HG03439 (cell line): ENCODE data around the gene RPL10A.

Experiments
- ATAC-seq: cut with Tn5 transposase; IDR thresholded peaks from one replicate; pipeline ENCODE4 v1.9.1; 2021; ENCODE audit warnings: mild to moderate bottlenecking, moderate library complexity; ENCODE audit not compliant: unreplicated experiment

RPL10A gene

DNA sequence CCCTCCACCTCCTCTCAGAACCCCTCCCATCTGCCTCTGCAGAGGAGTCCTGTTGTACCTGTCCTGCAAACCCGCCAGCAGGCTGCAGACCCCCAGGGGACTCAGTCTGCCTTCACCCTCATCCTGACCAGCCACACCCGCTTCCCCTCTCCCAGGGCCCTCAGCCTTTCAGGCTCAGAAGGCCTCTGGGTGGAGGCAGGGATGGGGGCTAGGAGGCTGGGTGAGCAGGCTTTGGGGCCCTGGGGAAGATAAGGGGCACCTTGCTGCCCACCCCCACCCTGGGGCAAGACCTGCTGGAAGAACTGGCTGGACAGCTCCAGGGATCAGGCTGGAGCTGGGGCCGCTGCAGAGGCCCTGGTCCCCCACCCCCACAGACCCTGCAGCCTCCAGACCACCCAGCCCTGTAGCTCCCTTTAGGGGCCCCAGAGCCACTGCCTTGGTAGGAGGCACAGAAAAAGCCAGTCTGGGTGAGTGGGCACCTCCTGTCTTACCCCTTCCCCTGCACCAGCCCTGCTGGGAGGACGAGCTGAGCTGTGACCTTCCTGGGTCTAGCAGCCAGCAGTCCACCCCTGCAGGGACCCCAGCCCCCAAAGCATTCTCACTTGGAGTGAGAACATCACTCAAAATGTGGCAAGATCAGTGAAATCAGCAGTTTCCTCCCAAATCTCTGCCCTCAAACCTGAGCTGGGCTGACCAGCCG is 23.5 kb downstream of the RPL10A start:
- no peak for ATAC-seq

DNA sequence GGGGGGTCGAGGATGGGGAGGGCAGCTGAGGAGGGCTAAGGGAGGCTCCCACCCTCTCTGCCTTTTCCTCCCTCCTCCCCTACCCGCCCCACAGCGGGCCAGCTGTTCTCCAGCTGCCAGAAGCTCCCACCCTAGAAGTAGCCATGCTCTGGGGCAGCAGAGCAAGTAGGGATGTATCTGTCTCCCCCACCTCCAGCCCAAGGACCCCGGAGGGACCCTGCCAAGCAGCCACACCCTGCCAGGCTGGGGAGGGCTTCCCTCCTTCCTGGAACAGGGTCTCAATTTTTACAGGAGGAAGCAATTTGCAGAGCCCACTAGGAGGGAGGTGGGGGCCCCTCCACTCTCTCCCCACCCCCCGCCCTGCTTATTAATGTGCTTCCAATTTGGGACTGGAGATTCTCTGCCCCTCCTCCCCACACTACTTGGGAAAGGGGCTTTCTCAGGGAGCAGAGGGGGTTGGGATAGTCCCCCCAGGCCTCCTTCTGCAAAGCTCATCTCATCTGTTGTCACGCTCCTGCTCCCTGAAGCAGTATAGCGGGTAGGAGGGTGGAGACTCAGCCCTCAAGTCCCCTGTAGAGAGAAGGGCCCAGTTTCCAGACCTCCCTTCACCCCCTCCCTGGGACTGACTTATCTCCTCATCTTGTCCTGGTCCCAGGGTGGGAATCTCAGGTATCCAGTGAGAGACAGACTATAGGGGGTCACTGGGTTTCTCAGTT is 24.2 kb downstream of the RPL10A start:
- no peak for ATAC-seq

DNA sequence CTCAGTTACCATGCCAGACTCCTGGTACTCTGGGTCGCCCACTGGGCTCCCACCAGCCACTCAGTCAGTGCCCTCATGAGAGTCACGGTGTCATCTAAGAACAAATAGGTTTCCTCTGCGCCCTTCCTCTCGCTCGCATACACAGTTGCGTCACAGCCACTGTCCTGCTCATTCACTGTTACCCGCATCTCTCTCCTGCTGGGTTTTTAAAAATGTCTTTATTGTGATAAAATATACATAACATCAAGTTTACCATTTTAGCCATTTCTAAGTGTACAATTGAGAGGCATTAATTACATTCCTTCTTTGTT is 24.7 kb downstream of the RPL10A start:
- no peak for ATAC-seq

DNA sequence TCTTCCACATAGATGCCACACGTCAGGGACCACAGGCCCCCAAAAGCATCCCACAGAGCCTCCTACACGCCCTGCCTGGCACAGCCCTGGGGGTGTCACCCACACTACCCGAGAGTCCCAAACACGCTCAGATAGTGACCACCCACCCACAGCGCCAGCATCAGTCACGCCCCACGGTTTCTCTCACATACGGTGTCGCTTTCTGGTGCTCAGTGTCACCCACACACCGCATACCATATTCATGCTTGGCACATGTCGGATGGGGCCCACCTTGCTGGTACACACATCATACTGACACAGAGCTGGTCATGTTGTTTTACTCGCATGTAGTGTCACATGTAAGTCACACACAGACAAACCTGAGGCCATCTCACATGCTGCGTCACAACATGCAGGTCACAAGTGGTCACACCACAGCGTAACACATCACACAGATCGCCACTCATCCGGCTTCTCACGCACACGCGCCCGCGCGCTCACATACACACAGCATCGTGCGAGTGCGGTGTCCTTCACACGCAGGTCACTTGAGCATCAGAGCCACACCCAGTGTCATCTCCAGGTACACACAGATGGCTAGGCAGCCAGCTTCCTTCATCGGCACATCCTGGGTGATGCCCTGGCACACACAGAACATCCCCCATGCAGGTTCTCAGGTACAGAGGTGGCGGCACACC is 25.2 kb downstream of the RPL10A start:
- ATAC-seq = no peak

DNA sequence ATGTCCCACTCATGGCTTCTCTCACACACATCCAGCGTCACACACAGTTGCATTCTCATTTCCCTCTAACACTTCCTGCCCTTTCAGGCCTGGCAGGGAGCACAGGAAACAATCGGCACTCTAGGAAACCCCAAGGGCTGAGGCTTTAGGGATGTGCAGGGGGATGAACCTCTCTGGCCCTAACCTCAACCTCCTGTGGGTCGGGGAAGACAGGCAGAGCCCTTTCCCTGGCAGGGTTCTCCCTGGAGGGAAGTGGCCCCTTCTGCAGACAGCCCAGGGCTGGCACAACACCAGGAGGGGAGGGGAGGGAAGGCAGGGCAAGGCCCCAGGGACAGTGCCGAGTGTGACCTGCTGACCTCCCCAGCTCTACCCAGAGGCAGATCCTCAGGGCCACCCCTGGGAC is 26.0 kb downstream of the RPL10A start:
- ATAC-seq = no peak

DNA sequence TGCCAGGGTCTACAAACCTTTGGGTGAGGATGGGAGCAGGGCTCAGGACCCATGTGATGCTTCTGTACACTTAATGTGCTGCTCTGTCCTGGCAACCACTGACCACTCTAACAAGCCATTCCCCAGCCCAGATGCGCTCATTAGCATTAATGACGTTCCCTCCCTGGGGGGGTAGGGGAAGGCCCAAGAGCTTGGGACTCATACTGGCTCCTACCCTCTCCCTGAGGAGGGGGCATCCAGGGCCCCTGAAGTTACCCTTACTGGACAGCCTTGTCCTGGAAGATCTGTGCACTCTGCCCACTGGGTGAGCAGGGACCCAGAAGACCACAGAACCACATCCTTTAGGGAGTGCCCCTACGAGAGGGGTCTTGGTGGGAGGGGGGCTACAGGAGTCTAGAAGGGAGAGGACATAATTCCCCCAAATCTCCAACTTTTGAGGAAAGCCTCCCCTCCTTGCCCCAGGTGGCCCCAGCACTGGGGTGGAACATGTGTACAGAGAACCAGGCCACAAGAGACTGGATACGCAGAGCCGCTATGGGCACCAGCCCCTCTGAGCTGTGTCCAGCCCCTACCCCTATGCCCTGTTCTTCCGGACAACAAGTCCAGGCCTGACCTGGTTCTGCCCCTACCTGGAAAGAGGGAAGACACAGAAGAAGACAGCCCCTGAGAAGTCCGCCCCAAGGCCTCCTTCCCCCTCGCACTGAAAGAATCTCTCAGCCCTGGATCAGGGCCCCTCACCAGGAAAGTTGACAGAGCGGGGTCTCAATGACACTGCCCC is 27.2 kb downstream of the RPL10A start:
- no peak for ATAC-seq

DNA sequence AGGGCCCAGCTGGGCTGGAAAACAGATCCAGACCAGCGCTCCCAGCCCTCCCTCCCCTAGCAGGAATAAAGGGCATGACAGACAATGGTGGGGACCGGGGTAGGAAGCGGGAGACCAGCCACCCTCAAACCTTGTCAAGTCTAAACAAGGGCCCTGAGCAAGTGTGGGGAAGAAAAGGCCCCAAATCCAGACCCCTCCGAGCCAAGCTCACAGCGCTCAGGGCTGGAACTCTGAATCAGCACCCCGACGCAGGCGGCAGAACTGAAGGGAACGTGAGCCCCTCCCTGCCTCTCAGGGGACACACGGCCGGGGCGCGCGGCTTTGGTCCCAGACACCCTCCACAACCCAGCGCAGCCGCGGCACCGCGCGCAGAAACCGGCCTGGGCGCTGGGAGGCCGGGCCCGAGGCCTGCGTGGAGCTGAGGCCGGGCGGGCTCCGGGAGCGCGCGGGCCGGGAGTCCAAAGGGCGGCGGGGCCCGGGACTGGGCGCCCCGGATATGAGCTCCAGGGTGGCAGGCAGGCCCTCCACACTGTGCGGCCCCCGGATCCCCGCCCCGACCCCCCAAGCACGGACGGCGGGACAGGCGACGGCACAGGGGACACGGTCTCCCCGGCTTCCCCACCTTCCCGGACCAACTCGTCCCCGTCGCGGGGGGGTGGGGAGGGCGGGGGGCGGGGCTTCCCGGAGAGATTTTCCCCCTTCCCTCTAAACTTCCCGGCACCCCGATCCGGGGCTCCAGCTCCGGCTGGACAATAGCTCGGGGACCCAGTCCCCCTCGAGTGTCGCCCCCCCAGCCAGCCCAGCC is 28.0 kb downstream of the RPL10A start:
- ATAC-seq = no peak

DNA sequence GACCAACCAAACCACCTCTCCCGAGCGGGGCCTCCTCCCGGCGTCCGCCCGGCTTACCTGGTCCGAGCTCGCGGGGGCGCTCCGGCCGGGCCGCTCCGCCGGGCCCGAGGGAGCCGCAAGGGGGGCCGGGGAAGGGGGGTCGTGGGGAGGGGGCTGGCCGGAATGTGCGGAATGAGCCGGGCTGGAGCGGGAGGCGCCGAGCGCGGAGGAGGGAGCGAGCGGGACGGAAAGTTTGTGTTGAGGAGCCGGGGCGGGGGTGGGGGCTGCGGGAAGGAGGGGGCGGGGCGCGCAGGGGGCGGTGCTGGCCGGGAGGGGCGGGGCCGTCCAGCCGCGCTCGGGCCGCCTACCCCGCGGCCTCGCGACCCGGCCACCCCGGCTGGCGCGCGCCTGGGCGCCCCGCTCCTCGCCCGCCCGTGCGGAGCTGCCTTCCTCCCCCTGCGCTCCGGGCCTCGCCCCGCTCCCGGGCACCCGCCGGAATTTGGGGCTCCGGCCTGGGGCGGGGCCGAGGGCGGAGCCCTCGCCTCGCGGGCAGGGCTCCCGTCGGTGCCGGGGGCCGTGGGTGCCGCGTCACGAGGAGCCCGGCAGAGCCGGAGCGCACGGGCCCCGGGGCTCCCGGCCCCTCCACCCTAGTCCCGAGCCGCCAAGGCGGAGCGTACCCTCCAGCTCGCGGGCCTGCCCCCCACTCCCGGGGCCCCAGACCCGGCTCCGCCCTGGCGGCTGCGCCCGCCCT is 28.8 kb downstream of the RPL10A start, which contains the start of gene TEAD3:
Gene TEAD3 (minus strand): TSS at position 239 of the 730 bp plus-strand sequence.
- no peak for ATAC-seq

DNA sequence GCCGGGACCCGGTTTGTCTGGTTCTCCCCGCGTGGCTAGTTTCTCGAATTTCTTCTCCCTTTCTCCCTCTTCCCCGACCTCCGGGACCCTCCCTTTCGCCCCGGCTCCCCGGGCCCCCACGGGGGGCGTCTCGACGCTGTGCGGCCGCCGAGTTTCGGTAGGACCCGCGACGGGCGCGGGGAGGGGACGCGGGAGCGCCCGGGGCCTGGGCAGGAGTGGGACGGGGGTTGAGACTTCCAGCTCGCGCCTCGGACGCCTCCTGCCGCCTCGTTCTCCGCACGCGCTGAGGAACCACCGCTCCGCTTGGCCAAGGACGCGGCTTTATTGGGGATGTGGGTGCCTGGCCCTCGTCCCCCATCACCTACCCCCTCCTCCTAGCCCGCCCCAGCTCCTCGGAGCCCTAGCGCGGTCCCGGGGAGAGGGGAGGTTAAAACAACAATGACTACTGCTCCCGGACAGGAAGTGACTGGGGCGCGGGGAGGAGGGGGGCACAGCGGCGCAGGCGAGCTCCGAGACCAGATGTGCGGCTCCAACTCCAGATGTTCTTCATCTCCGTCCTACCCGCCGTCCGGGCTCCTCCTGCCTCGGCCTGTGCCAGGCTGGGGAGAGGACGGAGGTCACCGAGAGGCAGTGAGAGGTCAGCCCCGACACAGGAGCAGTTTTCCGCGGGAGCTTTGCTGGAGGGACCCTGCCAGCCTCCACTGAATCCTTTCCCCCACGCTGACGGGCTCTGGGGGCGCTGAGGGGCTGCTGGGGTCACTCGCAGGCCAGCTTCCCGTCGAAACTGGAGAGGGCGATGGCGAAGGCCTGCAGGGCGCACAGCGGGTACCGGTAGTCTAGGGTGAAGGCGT is 29.6 kb downstream of the RPL10A start:
- ATAC-seq = no peak

DNA sequence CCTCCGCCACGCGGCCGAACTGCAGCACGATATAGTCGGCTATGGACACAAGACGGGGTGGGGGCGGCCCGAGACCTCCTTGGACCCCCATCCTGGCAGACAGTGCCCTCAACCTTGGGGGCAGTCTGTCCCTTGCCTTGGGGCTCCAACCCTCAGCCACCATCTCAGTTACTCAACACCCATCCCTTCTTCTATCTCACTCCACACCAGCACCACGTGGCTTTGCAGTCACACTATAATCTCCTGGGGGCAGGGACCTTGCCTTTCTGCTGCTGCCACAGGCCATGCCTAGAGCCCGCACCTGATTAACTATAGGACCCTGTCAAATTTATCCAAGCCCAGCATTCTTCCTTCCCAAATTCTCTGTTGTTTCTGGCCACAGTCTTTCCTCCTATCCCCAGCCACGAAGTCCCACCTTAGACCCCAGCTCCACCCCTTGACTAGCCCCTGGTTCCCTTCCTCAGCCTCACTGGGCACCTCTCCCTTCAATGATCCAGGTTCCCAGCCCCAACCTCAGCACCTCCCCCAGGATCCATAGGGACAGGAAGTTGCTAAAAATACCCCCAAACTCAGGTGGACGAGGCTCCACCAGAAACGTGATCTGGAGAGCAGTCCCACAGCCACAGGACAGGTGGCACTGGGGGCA is 30.3 kb downstream of the RPL10A start:
- no peak for ATAC-seq

DNA sequence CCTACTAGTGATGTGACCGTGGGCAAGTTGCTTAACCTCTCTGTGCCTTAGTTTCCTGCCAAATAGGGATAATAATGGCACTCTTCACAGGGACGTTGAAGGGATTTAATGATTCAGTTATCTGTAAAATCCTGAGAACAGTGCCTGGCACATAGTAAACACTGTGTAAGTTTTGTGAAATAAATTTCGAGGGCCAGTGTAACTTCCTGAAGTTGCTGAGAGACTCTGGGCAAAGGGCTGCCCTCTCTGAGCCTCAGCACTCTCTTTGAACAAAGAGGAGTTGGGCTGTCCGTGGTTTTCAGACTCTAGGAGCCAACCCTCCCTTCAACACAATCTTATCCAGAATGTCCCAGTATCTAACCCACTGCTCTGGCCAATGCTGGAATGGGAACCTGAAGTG is 31.2 kb downstream of the RPL10A start:
- ATAC-seq = no peak

DNA sequence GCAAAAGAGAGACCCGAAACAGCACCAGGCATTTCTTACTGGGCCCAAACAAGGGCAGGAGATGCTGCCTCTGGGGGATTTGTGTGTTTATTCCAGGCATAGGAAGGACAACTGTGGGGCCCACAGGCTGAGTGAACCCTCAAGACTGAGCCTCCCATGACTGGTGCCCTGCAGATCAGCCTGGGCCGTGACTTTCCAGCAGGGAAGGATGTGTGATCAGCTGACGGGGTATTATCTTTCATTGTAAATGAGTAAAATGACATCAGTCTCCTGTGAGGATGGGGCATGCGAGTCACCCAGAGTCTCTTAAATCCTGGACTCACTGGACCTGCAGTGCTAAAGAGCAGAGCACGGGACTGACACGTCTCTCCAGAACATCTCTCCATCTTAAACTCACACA is 32.6 kb downstream of the RPL10A start:
- ATAC-seq = no peak

DNA sequence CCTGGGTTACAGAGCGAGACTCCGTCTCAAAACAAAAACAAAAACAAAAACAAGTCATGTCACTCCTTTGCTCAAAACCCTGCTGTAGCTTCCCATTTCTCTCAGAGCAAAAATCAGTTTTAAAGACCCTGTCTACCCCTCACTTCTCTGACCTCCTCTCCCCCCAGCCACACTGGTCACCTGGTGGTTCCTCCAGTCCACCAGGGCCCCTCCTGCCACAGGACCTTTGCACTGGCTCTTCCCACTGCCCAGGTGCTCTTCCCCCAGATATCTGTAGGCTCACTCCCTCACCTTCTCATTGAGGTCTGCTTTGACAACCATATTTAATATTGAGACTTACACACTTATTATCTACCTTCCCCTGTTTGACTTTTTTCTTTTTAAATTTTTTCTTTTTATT is 33.6 kb downstream of the RPL10A start:
- ATAC-seq = no peak

DNA sequence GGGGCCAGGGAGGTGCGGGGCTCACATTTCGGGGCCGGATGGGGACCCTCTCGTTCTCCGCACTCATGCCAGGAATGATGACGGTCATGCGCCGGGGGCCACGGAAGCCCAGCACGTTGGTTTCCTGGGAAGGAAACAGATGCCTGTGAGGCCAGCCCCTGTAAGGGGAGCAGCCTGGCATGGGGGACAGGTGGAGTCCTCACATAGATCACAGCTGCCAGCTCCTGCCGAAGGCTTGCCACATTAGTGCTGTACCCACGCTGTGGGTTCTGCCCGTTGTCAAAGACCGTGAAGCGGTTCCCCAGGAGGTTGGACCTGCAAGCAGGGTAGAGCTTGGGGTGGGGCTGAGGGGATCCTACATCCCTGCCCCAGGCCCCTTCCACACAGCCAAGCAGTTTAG is 35.3 kb downstream of the RPL10A start:
- ATAC-seq = no peak

DNA sequence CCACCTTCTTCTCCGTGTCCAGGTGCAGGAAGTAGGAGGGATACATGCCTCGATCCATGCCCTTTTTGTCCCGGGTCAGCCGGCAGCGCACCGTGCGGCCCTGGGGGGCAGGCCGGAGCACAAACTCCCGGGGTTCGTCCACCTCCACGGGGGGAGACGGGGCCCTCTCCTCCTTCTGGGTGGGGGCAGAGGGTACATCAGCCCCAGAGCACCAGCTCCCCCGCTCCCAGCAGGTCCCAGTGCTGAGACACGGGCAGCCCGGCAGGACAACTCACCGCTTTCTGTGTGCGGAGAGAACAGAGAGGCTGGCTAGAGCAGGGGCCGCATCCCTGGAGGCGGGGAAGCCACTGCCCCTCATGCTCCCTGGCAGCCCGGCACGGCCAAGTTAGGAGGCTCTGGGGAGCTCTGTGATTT is 37.8 kb downstream of the RPL10A start:
- ATAC-seq = no peak

DNA sequence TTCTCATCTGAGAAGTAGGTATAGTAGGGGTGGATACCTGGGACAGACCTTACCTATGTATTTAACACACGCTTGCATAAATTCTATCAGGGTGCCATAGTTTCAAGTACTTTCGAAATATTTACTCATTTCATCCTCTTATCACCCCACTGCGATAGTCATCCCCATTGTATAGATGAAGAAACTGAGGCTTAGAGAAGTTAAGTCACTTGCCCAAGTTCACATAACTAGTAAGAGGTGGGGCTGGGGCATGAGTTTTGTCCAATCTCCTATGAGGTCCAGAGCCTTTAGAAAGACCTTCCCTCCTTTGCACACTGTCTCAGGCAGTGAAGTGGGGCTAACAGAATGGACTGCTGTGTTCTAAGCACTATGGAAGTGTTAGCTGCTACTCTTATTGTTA is 38.3 kb downstream of the RPL10A start:
- no peak for ATAC-seq

DNA sequence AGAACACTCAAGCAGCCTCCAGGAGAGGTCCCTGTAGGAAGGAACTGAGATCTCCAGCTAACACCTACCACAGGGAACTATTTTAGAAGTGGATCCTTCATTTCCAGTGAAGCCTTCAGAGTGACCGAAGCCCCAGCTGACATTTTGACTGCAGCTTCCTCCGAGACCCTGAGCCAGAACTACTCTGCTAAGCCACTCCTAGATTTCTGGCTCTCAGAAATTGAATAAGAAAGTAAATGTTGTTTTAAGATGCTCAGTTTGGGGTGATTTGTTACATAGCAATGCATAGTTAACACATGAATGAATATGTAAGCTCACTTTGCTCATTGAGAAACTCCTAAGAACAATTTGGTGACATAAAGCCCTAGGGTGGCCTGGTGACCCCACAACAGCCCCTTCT is 39.0 kb downstream of the RPL10A start:
- ATAC-seq = no peak

DNA sequence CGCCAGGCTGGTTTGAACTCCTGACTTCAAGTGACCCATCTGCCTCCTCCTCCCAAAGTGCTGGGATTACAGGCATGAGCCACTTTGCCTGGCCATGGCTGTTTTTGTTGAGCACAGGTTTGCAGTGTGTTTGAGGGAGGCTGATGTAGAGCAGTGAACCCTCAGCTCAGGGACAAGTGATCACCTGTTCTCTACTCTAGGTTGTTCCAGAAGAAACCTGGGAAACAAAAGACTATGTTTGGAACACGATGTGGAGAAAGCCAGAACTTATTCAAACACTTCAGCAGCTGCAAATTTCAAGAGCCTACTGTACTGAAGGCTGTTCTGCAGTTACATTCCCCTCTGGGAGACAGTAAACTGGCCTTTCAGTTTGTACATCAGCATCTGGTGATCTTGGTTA is 39.8 kb downstream of the RPL10A start:
- ATAC-seq = no peak

DNA sequence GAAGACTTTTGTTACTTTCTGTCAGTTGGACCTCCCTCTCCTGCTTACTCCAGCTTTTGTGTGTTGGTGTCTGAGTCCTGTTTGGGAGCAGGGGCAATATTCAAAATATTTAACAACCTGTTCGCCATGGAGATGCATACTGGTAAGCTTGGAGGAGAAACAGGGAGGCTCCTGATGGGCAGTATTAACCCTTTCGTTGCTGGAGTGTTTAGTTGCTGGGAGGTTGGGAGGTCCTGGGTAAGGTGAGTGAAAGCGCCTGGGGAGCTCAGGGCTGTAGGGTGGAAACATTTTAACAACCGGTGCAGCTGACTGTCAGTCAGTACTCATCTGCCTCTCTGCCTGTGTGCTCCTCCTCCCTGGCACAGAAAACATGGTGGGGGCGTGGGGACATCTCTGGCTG is 40.3 kb downstream of the RPL10A start:
- ATAC-seq = no peak
